ENCODE measurements around the gene DSCAM.

DSCAM gene

GRCh38 chr21:39984286-39984991 is 862.5 kb downstream of the DSCAM start:
- TF ChIP-seq Cebpa-rat (IDR thresholded peaks at IDR 0.05): no peak
- H3K27ac ChIP-seq: no peak overlapping the region
- no peak overlapping the region for H3K9ac ChIP-seq
- H3K4me3 ChIP-seq: no peak overlapping the region
- no peaks in the 10 kb centered on the region; a peak in 1 of 20 replicates for H3K4me1 ChIP-seq
- no peaks in the 10 kb centered on the region for H3K27me3 ChIP-seq
- H3K9me3 ChIP-seq (replicated peaks in 1 of 11): no peaks in the 10 kb centered on the region
- H3K36me3 ChIP-seq: no peaks in the 10 kb centered on the region
- H3K4me2 ChIP-seq: no peak overlapping the region
- H4K20me1 ChIP-seq: no peaks in the 10 kb centered on the region

GRCh38 chr21:39980241-39980820 is 866.6 kb downstream of the DSCAM start:
- no peaks in the 10 kb centered on the region for H3K9me3 ChIP-seq (replicated peaks in 1 of 11)
- no peak overlapping the region for H3K4me3 ChIP-seq
- H4K20me1 ChIP-seq: no peaks in the 10 kb centered on the region
- H3K27me3 ChIP-seq: no peaks in the 10 kb centered on the region; a peak in 1 of 22 replicates
- H3K4me2 ChIP-seq: no peak overlapping the region
- TF ChIP-seq Cebpa-rat (IDR thresholded peaks at IDR 0.05): no peak
- no peak overlapping the region for H3K27ac ChIP-seq
- H3K4me1 ChIP-seq: no peaks in the 10 kb centered on the region; a peak in 1 of 20 replicates
- no peak overlapping the region for H3K9ac ChIP-seq
- H3K36me3 ChIP-seq: no peaks in the 10 kb centered on the region

GRCh38 chr21:39979321-39979720 is 867.6 kb downstream of the DSCAM start:
- no peak overlapping the region for H3K27ac ChIP-seq
- H3K36me3 ChIP-seq: no peaks in the 10 kb centered on the region
- H3K4me3 ChIP-seq: no peak overlapping the region
- H3K4me2 ChIP-seq: no peak overlapping the region
- H3K9ac ChIP-seq: no peak overlapping the region
- no peaks in the 10 kb centered on the region for H4K20me1 ChIP-seq
- no peak for TF ChIP-seq Cebpa-rat (IDR thresholded peaks at IDR 0.05)
- no peaks in the 10 kb centered on the region; a peak in 1 of 22 replicates for H3K27me3 ChIP-seq
- no peaks in the 10 kb centered on the region; a peak in 1 of 20 replicates for H3K4me1 ChIP-seq
- H3K9me3 ChIP-seq (replicated peaks in 1 of 11): no peaks in the 10 kb centered on the region

- H3K4me1 ChIP-seq: no peaks in the 10 kb centered on the region
- H3K27ac ChIP-seq: no peak overlapping the region
- no peak overlapping the region for H3K4me2 ChIP-seq
- H3K4me3 ChIP-seq: no peak overlapping the region
- no peak overlapping the region for H3K9ac ChIP-seq
- no peaks in the 10 kb centered on the region; a peak in 1 of 22 replicates for H3K27me3 ChIP-seq
- TF ChIP-seq Cebpa-rat (IDR thresholded peaks at IDR 0.05): no peak
- no peaks in the 10 kb centered on the region for H4K20me1 ChIP-seq
- no peaks in the 10 kb centered on the region for H3K36me3 ChIP-seq
- H3K9me3 ChIP-seq (replicated peaks in 1 of 11): no peaks in the 10 kb centered on the region
These were observed 870.2 kb downstream of the DSCAM start for GRCh38 chr21:39976800-39977199.

- Histone ChIP-seq H3K9me3 (replicated peaks in 1 of 11) (peaks cover 0 to 4% (median 0%) of the 10 kb centered on the region in 11 experiments; a peak in 2 of 22 replicates), H4K20me1 (no peaks in the 10 kb centered on the region), H3K4me1 (peaks cover 0 to 4% (median 0%) of the 10 kb centered on the region in 10 experiments; a peak in 2 of 20 replicates), H3K9ac (no peak overlapping the region), H3K27ac (no peak overlapping the region), H3K4me3 (no peak overlapping the region), H3K4me2 (no peak overlapping the region), H3K36me3 (no peaks in the 10 kb centered on the region), H3K27me3 (no peaks in the 10 kb centered on the region; a peak in 1 of 22 replicates)
- TF ChIP-seq Cebpa-rat (IDR thresholded peaks at IDR 0.05): no peak
These were observed 873.8 kb downstream of the DSCAM start for GRCh38 chr21:39972976-39973770.

GRCh38 chr21:39972471-39972870 is 874.5 kb downstream of the DSCAM start:
- Histone ChIP-seq H3K36me3 (no peaks in the 10 kb centered on the region), H3K4me2 (no peak overlapping the region), H3K9ac (no peak overlapping the region), H3K27me3 (no peaks in the 10 kb centered on the region; a peak in 1 of 22 replicates), H3K9me3 (replicated peaks in 1 of 11) (peaks cover 0 to 12% (median under 1%) of the 10 kb centered on the region in 11 experiments; a peak in 4 of 22 replicates), H3K4me1 (peaks cover 0 to 4% (median 0%) of the 10 kb centered on the region in 10 experiments; a peak in 2 of 20 replicates), H3K27ac (no peak overlapping the region), H4K20me1 (no peaks in the 10 kb centered on the region), H3K4me3 (no peak overlapping the region)
- TF ChIP-seq Cebpa-rat (IDR thresholded peaks at IDR 0.05): no peak

- Histone ChIP-seq H3K27ac (no peak overlapping the region), H3K9ac (no peak overlapping the region), H3K9me3 (replicated peaks in 1 of 11) (peaks cover 0 to 17% (median 5%) of the 10 kb centered on the region in 11 experiments; a peak in 10 of 22 replicates), H3K36me3 (no peaks in the 10 kb centered on the region), H3K27me3 (no peaks in the 10 kb centered on the region; a peak in 1 of 22 replicates), H3K4me2 (no peak overlapping the region), H4K20me1 (no peaks in the 10 kb centered on the region), H3K4me1 (peaks cover 0 to 4% (median 0%) of the 10 kb centered on the region in 10 experiments; a peak in 2 of 20 replicates), H3K4me3 (no peak overlapping the region)
- no peak for TF ChIP-seq Cebpa-rat (IDR thresholded peaks at IDR 0.05)
These were observed 875.0 kb downstream of the DSCAM start for GRCh38 chr21:39971956-39972355.

GRCh38 chr21:39969691-39970364 is 877.1 kb downstream of the DSCAM start:
- H3K4me2 ChIP-seq: peak overlapping the region in 2 of 11 experiments; percentile 19 to 29; a peak in 4 of 22 replicates
- no peaks in the 10 kb centered on the region for H4K20me1 ChIP-seq
- no peak for TF ChIP-seq Cebpa-rat (IDR thresholded peaks at IDR 0.05)
- H3K36me3 ChIP-seq: no peaks in the 10 kb centered on the region
- H3K9me3 ChIP-seq (replicated peaks in 1 of 11): peaks cover 11 to 27% (median 19%) of the 10 kb centered on the region in 11 experiments; a peak in 17 of 22 replicates
- H3K27me3 ChIP-seq: no peaks in the 10 kb centered on the region
- no peak overlapping the region for H3K9ac ChIP-seq
- peaks cover 0 to 4% (median 0%) of the 10 kb centered on the region in 10 experiments; a peak in 2 of 20 replicates for H3K4me1 ChIP-seq
- no peak overlapping the region for H3K4me3 ChIP-seq
- no peak overlapping the region for H3K27ac ChIP-seq

Measured in BLaER1 treated with 17β-estradiol and CSF1 and Interleukin-3, amounts not matched to agents 10 nM and 100 nM (cell line).